VCaP (cell line): ENCODE results near the gene ROR2.

Source experiments
- H3K27ac ChIP-seq: fragments of 450-650 bp; 2 replicates; pipeline ENCODE4 v1.5.1; 2017
- TF ChIP-seq, protein P1 (sequence below): fragments of 450-650 bp; conservative IDR thresholded peaks from 2 replicates; pipeline ENCODE4 v1.5.1; 2017; ENCODE audit warnings: mild to moderate bottlenecking, moderate library complexity

ROR2 gene

GRCh38 chr9:91814753-91815152 lies 135.3 kb downstream of the ROR2 start:
- TF ChIP-seq, protein P1, sequence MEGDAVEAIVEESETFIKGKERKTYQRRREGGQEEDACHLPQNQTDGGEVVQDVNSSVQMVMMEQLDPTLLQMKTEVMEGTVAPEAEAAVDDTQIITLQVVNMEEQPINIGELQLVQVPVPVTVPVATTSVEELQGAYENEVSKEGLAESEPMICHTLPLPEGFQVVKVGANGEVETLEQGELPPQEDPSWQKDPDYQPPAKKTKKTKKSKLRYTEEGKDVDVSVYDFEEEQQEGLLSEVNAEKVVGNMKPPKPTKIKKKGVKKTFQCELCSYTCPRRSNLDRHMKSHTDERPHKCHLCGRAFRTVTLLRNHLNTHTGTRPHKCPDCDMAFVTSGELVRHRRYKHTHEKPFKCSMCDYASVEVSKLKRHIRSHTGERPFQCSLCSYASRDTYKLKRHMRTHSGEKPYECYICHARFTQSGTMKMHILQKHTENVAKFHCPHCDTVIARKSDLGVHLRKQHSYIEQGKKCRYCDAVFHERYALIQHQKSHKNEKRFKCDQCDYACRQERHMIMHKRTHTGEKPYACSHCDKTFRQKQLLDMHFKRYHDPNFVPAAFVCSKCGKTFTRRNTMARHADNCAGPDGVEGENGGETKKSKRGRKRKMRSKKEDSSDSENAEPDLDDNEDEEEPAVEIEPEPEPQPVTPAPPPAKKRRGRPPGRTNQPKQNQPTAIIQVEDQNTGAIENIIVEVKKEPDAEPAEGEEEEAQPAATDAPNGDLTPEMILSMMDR = no peak
- no peak overlapping the region for H3K27ac ChIP-seq

DNA sequence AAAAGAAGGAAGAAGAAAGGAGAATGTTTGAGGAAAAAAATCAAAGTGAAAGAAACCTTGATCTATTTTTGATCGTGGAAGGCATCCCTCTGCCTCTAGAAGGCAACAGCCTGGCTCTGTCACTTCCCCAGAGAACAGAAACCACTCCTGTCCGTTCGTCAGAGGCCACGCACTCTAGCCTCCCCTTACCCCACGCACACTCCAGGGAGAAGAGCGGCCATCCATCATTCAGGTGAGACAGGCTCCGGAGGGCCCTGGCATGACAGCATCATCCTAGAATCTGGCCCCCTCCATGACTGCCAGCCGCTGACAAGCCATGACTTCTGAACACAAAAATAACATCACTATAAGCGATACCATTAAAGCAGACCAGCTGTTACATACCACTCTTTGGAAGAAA lies 135.8 kb downstream of the ROR2 start:
- TF ChIP-seq, protein P1 = no peak
- no peak overlapping the region for H3K27ac ChIP-seq

GRCh38 chr9:91813176-91813795 lies 136.7 kb downstream of the ROR2 start:
- TF ChIP-seq, protein P1 = no peak

GRCh38 chr9:91812191-91812590 lies 137.8 kb downstream of the ROR2 start:
- H3K27ac ChIP-seq = no peak overlapping the region

More at GRCh38 chr9:91813176-91813795, 136.7 kb downstream of the ROR2 start:
- no peak overlapping the region for H3K27ac ChIP-seq

DNA sequence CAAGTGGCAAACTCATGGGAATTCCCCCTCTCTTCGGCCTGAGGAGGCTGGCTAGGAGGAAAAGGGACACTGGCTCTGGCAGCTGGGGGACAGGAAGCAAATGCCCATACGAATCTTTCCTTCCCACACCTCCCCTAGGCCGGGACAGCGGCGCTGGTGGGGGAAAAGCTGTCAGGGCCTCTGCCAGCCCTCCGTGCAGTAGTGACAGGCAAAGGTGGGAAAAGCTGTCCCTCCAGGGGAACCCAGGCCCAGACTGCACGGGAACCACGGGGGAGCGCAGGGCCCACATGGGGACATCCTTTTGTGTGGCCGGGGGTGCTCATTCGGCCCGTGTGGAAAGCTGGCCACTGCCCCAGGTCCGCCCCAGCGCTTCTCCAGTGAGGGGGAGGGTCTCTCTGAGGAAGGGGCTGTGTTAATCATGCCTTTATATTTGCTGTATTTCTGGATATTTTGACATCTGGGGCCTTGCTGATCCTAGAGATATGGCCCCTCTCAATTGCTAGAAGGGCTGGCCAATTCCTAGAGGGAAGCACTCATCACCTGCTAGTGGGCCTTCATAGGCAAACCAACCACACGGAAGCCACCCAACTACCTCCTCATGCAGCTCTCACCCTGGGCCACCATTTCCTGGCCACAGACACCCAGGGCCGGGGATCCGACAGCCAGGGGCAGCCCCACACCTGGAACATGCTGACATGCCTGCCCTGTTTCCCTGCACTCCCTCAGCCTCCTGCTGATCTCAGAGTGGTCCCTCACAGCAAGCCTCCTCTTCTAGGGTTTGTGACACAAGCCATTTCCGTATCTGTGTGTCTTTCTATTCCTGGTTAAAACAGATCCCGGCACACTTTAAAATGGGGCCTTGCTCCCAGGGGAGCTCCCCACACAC lies 138.8 kb downstream of the ROR2 start:
- TF ChIP-seq, protein P1 = no peak
- no peak overlapping the region for H3K27ac ChIP-seq

More at GRCh38 chr9:91812191-91812590, 137.8 kb downstream of the ROR2 start:
- TF ChIP-seq, protein P1 = no peak

GRCh38 chr9:91810286-91810905 lies 139.6 kb downstream of the ROR2 start:
- TF ChIP-seq, protein P1 = no peak
- no peak overlapping the region for H3K27ac ChIP-seq
